GM23338 (cell line): Measurements from ENCODE around the gene SMIM35. TPM values are rescaled to one million over a fixed set of nuclear protein-coding genes. Genes with fewer than 3 reads are reported as not detected.

ENCODE experiments used
- ATAC-seq: fragments of 200-7000 bp; cut with Tn5 transposase; 3 replicates; pipeline ENCODE4 v1.9.1; 2020
- DNase-seq: peaks from one replicate; pipeline ENCODE4 v3.0.0-alpha.2; 2015; ENCODE audit warnings: low spot score
- H2AFZ ChIP-seq: fragments of 200-600 bp; sonication (generic); 2 replicates; pipeline ENCODE4 v1.8.0; 2016; ENCODE audit warnings: antibody characterized with exemption, mild to moderate bottlenecking, moderate library complexity
- H3F3A ChIP-seq: fragments of 200-600 bp; sonication (generic); replicated peaks from 2 replicates; pipeline ENCODE4 v1.8.0; 2017; ENCODE audit warnings: antibody characterized with exemption, mixed run types, low read depth
- H3K27ac ChIP-seq: fragments of 200-600 bp; sonication (generic); 2 replicates; pipeline ENCODE4 v1.6.1; 2016; ENCODE audit warnings: low read depth
- H3K27me3 ChIP-seq: fragments of 200-600 bp; sonication (generic); 2 replicates; pipeline ENCODE4 v1.8.0; 2016; ENCODE audit warnings: mild to moderate bottlenecking, mixed run types, moderate library complexity; ENCODE audit not compliant: insufficient read depth
- H3K36me3 ChIP-seq: fragments of 200-600 bp; sonication (generic); 2 replicates; pipeline ENCODE4 v1.8.0; 2016; ENCODE audit warnings: mild to moderate bottlenecking; ENCODE audit not compliant: insufficient read depth
- H3K4me1 ChIP-seq: fragments of 200-600 bp; sonication (generic); 2 replicates; pipeline ENCODE4 v1.8.0; 2016; ENCODE audit warnings: mild to moderate bottlenecking, moderate library complexity; ENCODE audit not compliant: insufficient read depth
- H3K4me2 ChIP-seq: fragments of 200-600 bp; sonication (generic); 2 replicates; pipeline ENCODE4 v1.7.1; 2017; ENCODE audit warnings: mixed run types
- H3K4me3 ChIP-seq: fragments of 200-600 bp; sonication (generic); 2 replicates; pipeline ENCODE4 v1.6.1; 2016; ENCODE audit warnings: mixed run types
- H3K79me2 ChIP-seq: fragments of 200-600 bp; sonication (generic); replicated peaks from 2 replicates; pipeline ENCODE4 v1.8.0; 2017; ENCODE audit warnings: mild to moderate bottlenecking; ENCODE audit not compliant: insufficient read depth
- H3K9me2 ChIP-seq: fragments of 200-600 bp; sonication (generic); 2 replicates; pipeline ENCODE4 v1.8.0; 2017; ENCODE audit not compliant: insufficient read depth
- H4K20me1 ChIP-seq: fragments of 200-600 bp; sonication (generic); replicated peaks from 2 replicates; pipeline ENCODE4 v1.8.0; 2017; ENCODE audit warnings: mild to moderate bottlenecking; ENCODE audit not compliant: insufficient read depth
- H3K27ac Mint-ChIP-seq: 2 replicates; pipeline ENCODE4 v1.8.0; 2020; ENCODE audit warnings: inconsistent platforms, mild to moderate bottlenecking, moderate library complexity, mixed read lengths
- H3K27me3 Mint-ChIP-seq: 3 replicates; pipeline ENCODE4 v1.8.0; 2022; ENCODE audit warnings: low read depth, mild to moderate bottlenecking, moderate library complexity, mixed read lengths, inconsistent platforms; ENCODE audit not compliant: insufficient read depth, poor library complexity
- H3K36me3 Mint-ChIP-seq: 3 replicates; pipeline ENCODE4 v1.8.0; 2021; ENCODE audit warnings: low read depth, mild to moderate bottlenecking, inconsistent platforms, moderate library complexity, mixed read lengths
- H3K4me1 Mint-ChIP-seq: 3 replicates; pipeline ENCODE4 v1.8.0; 2020; ENCODE audit warnings: mild to moderate bottlenecking, inconsistent platforms, mixed read lengths
- H3K4me3 Mint-ChIP-seq: 3 replicates; pipeline ENCODE4 v1.8.0; 2021; ENCODE audit warnings: moderate library complexity, mild to moderate bottlenecking, inconsistent platforms, mixed read lengths
- H3K9me3 Mint-ChIP-seq: 3 replicates; pipeline ENCODE4 v1.8.0; 2020; ENCODE audit warnings: moderate library complexity, mild to moderate bottlenecking, inconsistent platforms, mixed read lengths
- CREB1 ChIP-seq: fragments of 250-450 bp; sonication (Bioruptor Pico); IDR thresholded peaks from 2 replicates; pipeline ENCODE4 v1.5.0; 2020; ENCODE audit warnings: low read depth, mild to moderate bottlenecking, moderate library complexity
- EZH2 ChIP-seq: fragments of 200-600 bp; sonication (generic); IDR thresholded peaks from one replicate; pipeline ENCODE4 v1.8.0; 2017; ENCODE audit warnings: antibody characterized with exemption, mild to moderate bottlenecking, low read depth; ENCODE audit not compliant: unreplicated experiment
- EZH2phosphoT487 ChIP-seq: fragments of 200-600 bp; sonication (generic); IDR thresholded peaks from one replicate; pipeline ENCODE4 v1.8.1; 2018; ENCODE audit warnings: antibody characterized with exemption; ENCODE audit not compliant: unreplicated experiment
- JUNB ChIP-seq: IDR thresholded peaks from one replicate; pipeline ENCODE4 v1.6.1; 2016; ENCODE audit warnings: antibody characterized with exemption; ENCODE audit not compliant: unreplicated experiment
- NANOG ChIP-seq: IDR thresholded peaks from 2 replicates; pipeline ENCODE4 v1.6.1; 2016; ENCODE audit warnings: antibody characterized with exemption, borderline replicate concordance
- POLR2AphosphoS5 ChIP-seq: IDR thresholded peaks from 2 replicates; pipeline ENCODE4 v1.6.1; 2016; ENCODE audit warnings: antibody characterized with exemption, low read depth
- STAT1 ChIP-seq: IDR thresholded peaks from one replicate; pipeline ENCODE4 v1.6.1; 2016; ENCODE audit warnings: antibody characterized with exemption; ENCODE audit not compliant: unreplicated experiment
- ZNF331 ChIP-seq: fragments of 250-450 bp; sonication (Bioruptor Pico); IDR thresholded peaks from 2 replicates; pipeline ENCODE4 v1.5.0; 2020; ENCODE audit warnings: low read depth, mild to moderate bottlenecking, moderate library complexity
- polyA plus RNA-seq: library from polyadenylated mRNA; unstranded; fragments of >200 nt; fragmentation: Nextera tagmentation; extraction: Ambion mirVana; gene quantifications from 2 replicates; pipeline ENCODE4 v1.2.1, GENCODE V29; 2016
- total RNA-seq: library from RNA; depleted of rRNA; stranded (reverse); fragments of >200 nt; shearing (Covaris generic); gene quantifications from 2 replicates; pipeline ENCODE4 v1.2.3, GENCODE V29; 2014
- TF ChIP-seq, protein P1 (sequence below): fragments of 250-450 bp; sonication (Bioruptor Pico); IDR thresholded peaks from 2 replicates; pipeline ENCODE4 v1.5.0; 2020; ENCODE audit warnings: mild to moderate bottlenecking, moderate library complexity
- TF ChIP-seq, protein P2 (sequence below), 2 experiments: fragments of 200-600 bp in 1 of 2; sonication (generic) in 1 of 2; conservative IDR thresholded peaks; 2 replicates each; pipeline versions ENCODE4 v1.5.1 to v1.6.1; 2016 to 2017; ENCODE audit warnings: antibody characterized with exemption in 2 of 2, low read depth in 2 of 2, mild to moderate bottlenecking in 2 of 2, moderate library complexity in 1 of 2

The SMIM35 gene
- total and polyA plus RNA-seq, 2 experiments from 2014 or later, result not detected

DNA sequence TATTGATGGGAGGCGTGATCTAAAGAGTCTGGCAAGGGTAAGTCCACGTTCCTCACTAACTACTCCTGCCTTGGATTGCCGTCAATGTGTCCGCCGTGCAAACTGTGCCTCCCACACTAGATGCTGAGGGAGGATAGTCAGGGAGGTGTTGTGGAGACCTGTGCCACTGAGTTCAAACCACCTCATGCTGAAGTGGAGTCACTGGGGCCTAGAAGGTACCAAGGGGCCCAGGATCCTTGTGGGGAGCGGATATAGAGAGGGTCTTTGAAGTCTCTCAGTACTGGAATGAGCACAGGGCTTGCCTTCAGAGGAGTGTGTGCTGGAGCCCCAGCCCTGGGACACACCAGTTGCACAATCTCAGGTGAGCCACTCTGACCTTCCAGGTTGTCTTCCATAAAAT lies 37.0 kb downstream of the SMIM35 start (continued):
- TF ChIP-seq, protein P1, sequence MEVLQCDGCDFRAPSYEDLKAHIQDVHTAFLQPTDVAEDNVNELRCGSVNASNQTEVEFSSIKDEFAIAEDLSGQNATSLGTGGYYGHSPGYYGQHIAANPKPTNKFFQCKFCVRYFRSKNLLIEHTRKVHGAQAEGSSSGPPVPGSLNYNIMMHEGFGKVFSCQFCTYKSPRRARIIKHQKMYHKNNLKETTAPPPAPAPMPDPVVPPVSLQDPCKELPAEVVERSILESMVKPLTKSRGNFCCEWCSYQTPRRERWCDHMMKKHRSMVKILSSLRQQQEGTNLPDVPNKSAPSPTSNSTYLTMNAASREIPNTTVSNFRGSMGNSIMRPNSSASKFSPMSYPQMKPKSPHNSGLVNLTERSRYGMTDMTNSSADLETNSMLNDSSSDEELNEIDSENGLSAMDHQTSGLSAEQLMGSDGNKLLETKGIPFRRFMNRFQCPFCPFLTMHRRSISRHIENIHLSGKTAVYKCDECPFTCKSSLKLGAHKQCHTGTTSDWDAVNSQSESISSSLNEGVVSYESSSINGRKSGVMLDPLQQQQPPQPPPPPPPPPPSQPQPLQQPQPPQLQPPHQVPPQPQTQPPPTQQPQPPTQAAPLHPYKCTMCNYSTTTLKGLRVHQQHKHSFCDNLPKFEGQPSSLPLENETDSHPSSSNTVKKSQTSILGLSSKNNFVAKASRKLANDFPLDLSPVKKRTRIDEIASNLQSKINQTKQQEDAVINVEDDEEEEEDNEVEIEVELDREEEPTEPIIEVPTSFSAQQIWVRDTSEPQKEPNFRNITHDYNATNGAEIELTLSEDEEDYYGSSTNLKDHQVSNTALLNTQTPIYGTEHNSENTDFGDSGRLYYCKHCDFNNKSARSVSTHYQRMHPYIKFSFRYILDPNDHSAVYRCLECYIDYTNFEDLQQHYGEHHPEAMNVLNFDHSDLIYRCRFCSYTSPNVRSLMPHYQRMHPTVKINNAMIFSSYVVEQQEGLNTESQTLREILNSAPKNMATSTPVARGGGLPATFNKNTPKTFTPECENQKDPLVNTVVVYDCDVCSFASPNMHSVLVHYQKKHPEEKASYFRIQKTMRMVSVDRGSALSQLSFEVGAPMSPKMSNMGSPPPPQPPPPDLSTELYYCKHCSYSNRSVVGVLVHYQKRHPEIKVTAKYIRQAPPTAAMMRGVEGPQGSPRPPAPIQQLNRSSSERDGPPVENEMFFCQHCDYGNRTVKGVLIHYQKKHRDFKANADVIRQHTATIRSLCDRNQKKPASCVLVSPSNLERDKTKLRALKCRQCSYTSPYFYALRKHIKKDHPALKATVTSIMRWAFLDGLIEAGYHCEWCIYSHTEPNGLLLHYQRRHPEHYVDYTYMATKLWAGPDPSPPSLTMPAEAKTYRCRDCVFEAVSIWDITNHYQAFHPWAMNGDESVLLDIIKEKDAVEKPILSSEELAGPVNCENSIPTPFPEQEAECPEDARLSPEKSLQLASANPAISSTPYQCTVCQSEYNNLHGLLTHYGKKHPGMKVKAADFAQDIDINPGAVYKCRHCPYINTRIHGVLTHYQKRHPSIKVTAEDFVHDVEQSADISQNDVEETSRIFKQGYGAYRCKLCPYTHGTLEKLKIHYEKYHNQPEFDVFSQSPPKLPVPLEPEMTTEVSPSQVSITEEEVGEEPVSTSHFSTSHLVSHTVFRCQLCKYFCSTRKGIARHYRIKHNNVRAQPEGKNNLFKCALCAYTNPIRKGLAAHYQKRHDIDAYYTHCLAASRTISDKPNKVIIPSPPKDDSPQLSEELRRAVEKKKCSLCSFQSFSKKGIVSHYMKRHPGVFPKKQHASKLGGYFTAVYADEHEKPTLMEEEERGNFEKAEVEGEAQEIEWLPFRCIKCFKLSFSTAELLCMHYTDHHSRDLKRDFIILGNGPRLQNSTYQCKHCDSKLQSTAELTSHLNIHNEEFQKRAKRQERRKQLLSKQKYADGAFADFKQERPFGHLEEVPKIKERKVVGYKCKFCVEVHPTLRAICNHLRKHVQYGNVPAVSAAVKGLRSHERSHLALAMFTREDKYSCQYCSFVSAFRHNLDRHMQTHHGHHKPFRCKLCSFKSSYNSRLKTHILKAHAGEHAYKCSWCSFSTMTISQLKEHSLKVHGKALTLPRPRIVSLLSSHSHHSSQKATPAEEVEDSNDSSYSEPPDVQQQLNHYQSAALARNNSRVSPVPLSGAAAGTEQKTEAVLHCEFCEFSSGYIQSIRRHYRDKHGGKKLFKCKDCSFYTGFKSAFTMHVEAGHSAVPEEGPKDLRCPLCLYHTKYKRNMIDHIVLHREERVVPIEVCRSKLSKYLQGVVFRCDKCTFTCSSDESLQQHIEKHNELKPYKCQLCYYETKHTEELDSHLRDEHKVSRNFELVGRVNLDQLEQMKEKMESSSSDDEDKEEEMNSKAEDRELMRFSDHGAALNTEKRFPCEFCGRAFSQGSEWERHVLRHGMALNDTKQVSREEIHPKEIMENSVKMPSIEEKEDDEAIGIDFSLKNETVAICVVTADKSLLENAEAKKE (CRISPR knock-in tag), result no peak
- no peak for TF ChIP-seq EZH2phosphoT487

- DNase-seq (no peak), ATAC-seq (no peak)
- no peaks in the 10 kb centered on the region for H3K4me1 Mint-ChIP-seq
- Histone ChIP-seq H3K79me2 (no peaks in the 10 kb centered on the region), H3K4me1 (no peaks in the 10 kb centered on the region), H3K27me3 (no peaks in the 10 kb centered on the region), H3K4me2 (no peak overlapping the region), H3K27ac (no peak overlapping the region), H4K20me1 (no peaks in the 10 kb centered on the region; the same call in 1 of the 2 replicates), H2AFZ (no peak overlapping the region), H3K9me2 (no peaks in the 10 kb centered on the region), H3K4me3 (no peak overlapping the region), H3F3A (no peaks in the 10 kb centered on the region), H3K36me3 (no peaks in the 10 kb centered on the region)
- H3K27ac Mint-ChIP-seq, result no peak overlapping the region
- H3K27me3 Mint-ChIP-seq, result peaks cover 2% of the 10 kb centered on the region
- no peaks in the 10 kb centered on the region for H3K9me3 Mint-ChIP-seq
- no peaks in the 10 kb centered on the region for H3K36me3 Mint-ChIP-seq
- no peak overlapping the region for H3K4me3 Mint-ChIP-seq
- TF ChIP-seq NANOG (no peak), STAT1 (no peak), EZH2phosphoT487 (no peak), JUNB (no peak), POLR2AphosphoS5 (no peak), CREB1 (CRISPR knock-in tag) (no peak), EZH2 (no peak), ZNF331 (CRISPR knock-in tag) (no peak)
- TF ChIP-seq, protein P2, sequence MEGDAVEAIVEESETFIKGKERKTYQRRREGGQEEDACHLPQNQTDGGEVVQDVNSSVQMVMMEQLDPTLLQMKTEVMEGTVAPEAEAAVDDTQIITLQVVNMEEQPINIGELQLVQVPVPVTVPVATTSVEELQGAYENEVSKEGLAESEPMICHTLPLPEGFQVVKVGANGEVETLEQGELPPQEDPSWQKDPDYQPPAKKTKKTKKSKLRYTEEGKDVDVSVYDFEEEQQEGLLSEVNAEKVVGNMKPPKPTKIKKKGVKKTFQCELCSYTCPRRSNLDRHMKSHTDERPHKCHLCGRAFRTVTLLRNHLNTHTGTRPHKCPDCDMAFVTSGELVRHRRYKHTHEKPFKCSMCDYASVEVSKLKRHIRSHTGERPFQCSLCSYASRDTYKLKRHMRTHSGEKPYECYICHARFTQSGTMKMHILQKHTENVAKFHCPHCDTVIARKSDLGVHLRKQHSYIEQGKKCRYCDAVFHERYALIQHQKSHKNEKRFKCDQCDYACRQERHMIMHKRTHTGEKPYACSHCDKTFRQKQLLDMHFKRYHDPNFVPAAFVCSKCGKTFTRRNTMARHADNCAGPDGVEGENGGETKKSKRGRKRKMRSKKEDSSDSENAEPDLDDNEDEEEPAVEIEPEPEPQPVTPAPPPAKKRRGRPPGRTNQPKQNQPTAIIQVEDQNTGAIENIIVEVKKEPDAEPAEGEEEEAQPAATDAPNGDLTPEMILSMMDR (conservative IDR thresholded peaks at IDR 0.05; ENCODE audit: low read depth in 2 of 2), result no peak
Observed at GRCh38 chr11:118048472-118049370, 38.0 kb downstream of the SMIM35 start.
